Activated CD4-positive, alpha-beta T cell treated with anti-CD3 and anti-CD28 coated beads, Interleukin-2, amount 10 ng/mL, durations not matched to agents 24 days and 14 days (primary cell): ENCODE results near the gene GALR3. TPM values are rescaled to one million over a fixed set of nuclear protein-coding genes. Genes with fewer than 3 reads are reported as not detected.

Experiments
- DNase-seq: peaks from one replicate; pipeline ENCODE4 v3.0.0; 2022
- H3K27ac Mint-ChIP-seq: one replicate; pipeline ENCODE4 v1.8.0; 2022; ENCODE audit warnings: mild to moderate bottlenecking, mixed read lengths
- H3K27me3 Mint-ChIP-seq: one replicate; pipeline ENCODE4 v1.8.0; 2022; ENCODE audit warnings: mixed read lengths
- H3K36me3 Mint-ChIP-seq: one replicate; pipeline ENCODE4 v1.8.0; 2022; ENCODE audit warnings: low read depth, mild to moderate bottlenecking, mixed read lengths
- H3K4me1 Mint-ChIP-seq: one replicate; pipeline ENCODE4 v1.8.0; 2021; ENCODE audit warnings: mixed read lengths
- H3K4me3 Mint-ChIP-seq: one replicate; pipeline ENCODE4 v1.8.0; 2022; ENCODE audit warnings: mild to moderate bottlenecking, moderate library complexity, mixed read lengths
- H3K9me3 Mint-ChIP-seq: one replicate; pipeline ENCODE4 v1.8.0; 2021; ENCODE audit warnings: mixed read lengths
- intact Hi-C: fragments of 100-400 bp; cut with micrococcal nuclease; formaldehyde crosslinking; loops from one replicate; pipeline ENCODE4 v1.15.1; 2023
- total RNA-seq: library from RNA; stranded (reverse); gene quantifications from 2 replicates; pipeline ENCODE4 v1.2.3, GENCODE V29; 2022

Gene GALR3
- total RNA-seq, 1 donor from 2014 or later, result not detected

GRCh38 chr22:37806409-37807333, 16.5 kb upstream of the GALR3 start:
- peaks cover 26% of the 10 kb centered on the region for H3K27me3 Mint-ChIP-seq
- H3K27ac Mint-ChIP-seq, result peak overlapping the region; percentile 75

GRCh38 chr22:37807410-37808293, 15.5 kb upstream of the GALR3 start, which contains the start of gene GCAT:
TSS of gene GCAT (plus strand) at chr22:37807934. CDS start at chr22:37807968, 34 bp downstream.
- peak; percentile 97 for DNase-seq
- Mint-ChIP-seq H3K36me3 (peaks cover 5% of the 10 kb centered on the region), H3K27me3 (peaks cover 23% of the 10 kb centered on the region), H3K4me1 (peaks cover 36% of the 10 kb centered on the region), H3K9me3 (no peaks in the 10 kb centered on the region), H3K27ac (peak within 1 kb of the TSS; percentile 15), H3K4me3 (peak within 1 kb of the TSS; percentile 94)
- intact Hi-C loops, result loop anchor here (1.0 to 5.0 kb wide), 5 partner anchors 10 to 200 kb away; partner anchors contain the start of genes ANKRD54, C22orf23, GGA1 and LGALS1

More at GRCh38 chr22:37806409-37807333, 16.5 kb upstream of the GALR3 start:
- DNase-seq, result peak; percentile 75
- peaks cover 39% of the 10 kb centered on the region for H3K4me1 Mint-ChIP-seq
- intact Hi-C loops, result loop anchor here (1.0 to 5.0 kb wide), 5 partner anchors 11 to 199 kb away; partner anchors contain the start of genes ANKRD54, C22orf23, GGA1 and LGALS1
- H3K4me3 Mint-ChIP-seq, result peak overlapping the region; percentile 94
- no peaks in the 10 kb centered on the region for H3K9me3 Mint-ChIP-seq
- peaks cover 5% of the 10 kb centered on the region for H3K36me3 Mint-ChIP-seq

GRCh38 chr22:37808294-37808657, 14.9 kb upstream of the GALR3 start:
- Mint-ChIP-seq H3K4me1 (peaks cover 30% of the 10 kb centered on the region), H3K27me3 (peaks cover 16% of the 10 kb centered on the region), H3K36me3 (peaks cover 5% of the 10 kb centered on the region), H3K4me3 (peak overlapping the region; percentile 94), H3K9me3 (no peaks in the 10 kb centered on the region), H3K27ac (peak overlapping the region; percentile 15)
- no peak for DNase-seq
- intact Hi-C loops, result loop anchor here (5.0 kb wide), 2 partner anchors 131 to 201 kb away; partner anchors contain the start of genes GGA1 and LGALS1

DNA sequence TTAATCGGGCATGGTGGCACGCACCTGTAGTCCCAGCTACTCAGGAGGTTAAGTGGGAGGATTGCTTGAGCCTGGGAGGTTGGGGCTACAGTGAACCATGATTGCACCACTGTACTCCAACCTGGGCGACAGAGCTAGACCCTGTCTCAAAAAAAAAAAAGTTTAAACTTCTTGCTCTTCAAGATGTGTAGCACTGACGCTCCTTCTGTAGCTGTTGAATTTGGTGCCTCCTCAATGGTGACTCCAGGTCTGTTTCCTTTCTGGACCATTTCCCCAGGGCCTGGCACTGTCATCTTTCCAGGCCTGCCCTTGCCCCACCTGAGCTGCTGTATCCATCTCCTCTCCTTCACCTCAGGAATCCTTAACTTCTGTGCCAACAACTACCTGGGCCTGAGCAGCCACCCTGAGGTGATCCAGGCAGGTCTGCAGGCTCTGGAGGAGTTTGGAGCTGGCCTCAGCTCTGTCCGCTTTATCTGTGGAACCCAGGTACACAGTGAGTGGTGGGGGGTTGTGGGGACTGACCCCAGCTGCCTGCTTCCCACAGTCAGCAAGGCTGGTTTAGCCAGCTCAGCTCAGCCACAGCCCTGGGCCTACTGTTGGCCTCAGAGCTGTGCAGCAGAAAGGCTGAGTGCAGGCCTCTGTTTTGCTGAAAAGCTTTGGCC, 13.4 kb upstream of the GALR3 start:
- H3K9me3 Mint-ChIP-seq, result no peaks in the 10 kb centered on the region
- peaks cover 10% of the 10 kb centered on the region for H3K27me3 Mint-ChIP-seq
- no peak overlapping the region for H3K27ac Mint-ChIP-seq
- intact Hi-C loops, result loop anchor here (5.0 kb wide), 2 partner anchors 133 to 203 kb away; partner anchors contain the start of genes GGA1 and LGALS1
- DNase-seq, result peak; percentile 54
- peaks cover 8% of the 10 kb centered on the region for H3K36me3 Mint-ChIP-seq
- H3K4me1 Mint-ChIP-seq, result peaks cover 21% of the 10 kb centered on the region
- H3K4me3 Mint-ChIP-seq, result peak overlapping the region; percentile 18

DNA sequence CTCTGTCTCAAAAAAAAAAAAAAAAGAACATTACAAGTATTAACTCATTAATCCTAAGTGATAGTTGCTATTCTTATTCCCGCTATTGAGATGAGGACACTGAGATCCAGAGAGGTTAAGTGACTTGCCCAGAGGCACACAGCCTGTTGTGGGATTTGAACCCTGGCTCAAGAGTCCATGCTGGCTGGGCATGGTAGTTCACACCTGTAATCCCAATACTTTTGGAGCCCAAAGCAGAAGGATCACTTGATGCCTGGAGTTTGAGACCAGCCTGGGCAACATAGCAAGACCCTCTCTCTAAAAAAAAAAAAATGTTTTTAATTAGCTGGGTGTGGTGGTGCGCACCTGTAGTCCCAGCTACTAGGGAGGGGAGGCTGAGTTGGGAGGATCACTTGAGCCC, 11.3 kb upstream of the GALR3 start:
- H3K9me3 Mint-ChIP-seq, result no peaks in the 10 kb centered on the region
- peaks cover 7% of the 10 kb centered on the region for H3K4me1 Mint-ChIP-seq
- DNase-seq, result no peak
- H3K36me3 Mint-ChIP-seq, result peaks cover 5% of the 10 kb centered on the region
- no peaks in the 10 kb centered on the region for H3K27me3 Mint-ChIP-seq
- H3K4me3 Mint-ChIP-seq, result no peak overlapping the region
- intact Hi-C loops, result no loop called here
- no peak overlapping the region for H3K27ac Mint-ChIP-seq

DNA sequence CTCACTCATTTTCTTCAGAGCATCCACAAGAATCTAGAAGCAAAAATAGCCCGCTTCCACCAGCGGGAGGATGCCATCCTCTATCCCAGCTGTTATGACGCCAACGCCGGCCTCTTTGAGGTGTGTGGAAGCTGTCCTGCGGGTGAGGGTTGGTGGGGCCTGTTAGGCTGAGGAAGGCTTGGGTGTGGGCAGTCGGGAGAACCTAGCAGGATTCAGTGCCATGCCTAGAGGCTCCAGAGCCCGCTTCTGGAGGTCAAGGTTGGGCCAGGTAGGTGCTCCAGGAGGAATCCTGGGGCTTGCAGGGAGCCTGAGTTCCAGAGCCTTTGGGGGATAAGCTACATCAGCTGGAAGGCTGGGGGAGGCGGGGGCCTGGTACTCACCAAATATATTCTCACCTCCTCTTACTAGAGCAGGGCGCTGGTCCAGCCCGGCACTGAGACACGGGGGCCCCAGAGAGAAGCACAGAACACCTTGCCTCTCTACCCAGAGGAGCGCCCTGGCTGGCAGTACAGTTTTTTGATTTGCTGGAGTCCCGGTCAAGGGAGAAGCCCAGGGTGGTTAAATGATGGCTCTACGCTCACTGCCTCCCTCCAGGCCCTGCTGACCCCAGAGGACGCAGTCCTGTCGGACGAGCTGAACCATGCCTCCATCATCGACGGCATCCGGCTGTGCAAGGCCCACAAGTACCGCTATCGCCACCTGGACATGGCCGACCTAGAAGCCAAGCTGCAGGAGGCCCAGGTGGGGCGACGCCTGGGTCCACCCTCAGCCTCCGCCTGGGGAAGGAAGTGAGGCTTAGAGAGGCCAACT, 10.1 kb upstream of the GALR3 start:
- Mint-ChIP-seq H3K4me3 (no peak overlapping the region), H3K27ac (no peak overlapping the region), H3K27me3 (no peaks in the 10 kb centered on the region), H3K36me3 (peaks cover 5% of the 10 kb centered on the region), H3K4me1 (peaks cover 5% of the 10 kb centered on the region), H3K9me3 (no peaks in the 10 kb centered on the region)
- intact Hi-C loops, result no loop called here
- peak; percentile 52 for DNase-seq

DNA sequence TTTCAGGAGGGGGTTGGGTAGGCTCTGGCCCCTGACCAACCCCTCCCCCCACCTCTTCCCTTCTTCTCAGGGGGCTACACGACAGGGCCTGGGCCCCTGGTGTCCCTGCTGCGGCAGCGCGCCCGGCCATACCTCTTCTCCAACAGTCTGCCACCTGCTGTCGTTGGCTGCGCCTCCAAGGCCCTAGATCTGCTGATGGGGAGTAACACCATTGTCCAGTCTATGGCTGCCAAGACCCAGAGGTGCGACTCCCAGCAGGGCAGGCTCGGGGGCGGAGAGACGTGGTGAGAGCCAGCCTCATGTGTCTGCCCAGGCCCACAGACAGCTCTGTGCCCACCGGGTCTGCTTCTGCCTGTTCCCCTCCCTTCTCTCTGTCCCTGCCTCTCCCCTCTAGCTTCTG, 7.6 kb upstream of the GALR3 start:
- H3K4me1 Mint-ChIP-seq, result peaks cover 8% of the 10 kb centered on the region
- intact Hi-C loops, result no loop called here
- H3K36me3 Mint-ChIP-seq, result peaks cover 5% of the 10 kb centered on the region
- no peak overlapping the region for H3K27ac Mint-ChIP-seq
- DNase-seq, result no peak
- peaks cover 15% of the 10 kb centered on the region for H3K27me3 Mint-ChIP-seq
- H3K9me3 Mint-ChIP-seq, result no peaks in the 10 kb centered on the region
- H3K4me3 Mint-ChIP-seq, result no peak overlapping the region

GRCh38 chr22:37816543-37817180, 6.5 kb upstream of the GALR3 start:
- H3K4me3 Mint-ChIP-seq, result no peak overlapping the region
- intact Hi-C loops, result loop anchor here (1.0 kb wide), 3 partner anchors 9 to 118 kb away; partner anchors contain the start of gene GCAT
- no peaks in the 10 kb centered on the region for H3K9me3 Mint-ChIP-seq
- peaks cover 17% of the 10 kb centered on the region for H3K27me3 Mint-ChIP-seq
- peaks cover 5% of the 10 kb centered on the region for H3K36me3 Mint-ChIP-seq
- DNase-seq, result peak; percentile 54
- peaks cover 8% of the 10 kb centered on the region for H3K4me1 Mint-ChIP-seq
- H3K27ac Mint-ChIP-seq, result no peak overlapping the region

DNA sequence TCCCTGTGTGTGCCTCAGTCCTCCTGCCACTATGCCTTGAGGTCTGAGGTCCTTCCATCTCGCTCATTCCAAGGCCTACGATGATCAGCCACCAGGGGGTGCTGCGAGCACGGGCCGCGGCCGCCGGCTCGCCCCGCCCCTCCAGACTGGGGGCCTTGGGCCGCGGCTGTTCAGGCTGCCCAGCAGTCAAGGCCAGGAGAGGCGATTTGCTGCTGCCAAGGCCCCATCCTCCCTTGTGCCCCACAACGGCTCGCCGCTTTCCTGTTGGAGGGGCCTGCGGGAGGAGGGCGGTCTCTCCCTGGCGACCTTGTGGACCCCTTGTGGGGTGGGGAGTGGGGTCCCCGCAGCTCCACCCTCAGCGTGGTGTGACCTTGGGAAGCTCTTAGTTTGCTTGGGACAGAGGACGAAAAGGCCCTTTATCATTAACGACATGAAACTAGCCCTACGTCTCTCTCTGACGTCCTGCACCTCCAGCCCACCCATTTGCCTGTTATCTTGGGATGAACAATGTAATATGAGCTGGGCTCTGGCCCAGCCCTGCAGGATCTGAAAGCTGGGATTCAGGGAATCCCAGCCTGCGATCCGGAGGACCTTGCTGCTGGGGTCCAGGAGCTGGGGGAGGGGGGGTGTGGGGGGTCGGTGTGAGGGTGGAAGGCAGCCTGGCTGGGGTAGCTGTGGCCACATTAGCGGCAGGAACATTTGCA, 5.3 kb upstream of the GALR3 start:
- Mint-ChIP-seq H3K27me3 (peaks cover 23% of the 10 kb centered on the region), H3K9me3 (no peaks in the 10 kb centered on the region), H3K4me1 (peaks cover 8% of the 10 kb centered on the region), H3K4me3 (peak overlapping the region; percentile 56), H3K27ac (no peak overlapping the region), H3K36me3 (peaks cover 5% of the 10 kb centered on the region)
- intact Hi-C loops, result loop anchor here (1.0 to 2.0 kb wide), 4 partner anchors 11 to 116 kb away; partner anchors contain the start of gene GCAT
- peak; percentile 96 for DNase-seq

GRCh38 chr22:37818409-37819104, 4.6 kb upstream of the GALR3 start:
- peaks cover 28% of the 10 kb centered on the region for H3K27me3 Mint-ChIP-seq
- intact Hi-C loops, result loop anchor here (2.0 kb wide), 1 partner anchor 16 kb away; no protein-coding TSS in a partner anchor
- H3K36me3 Mint-ChIP-seq, result peaks cover 4% of the 10 kb centered on the region
- H3K4me3 Mint-ChIP-seq, result peak overlapping the region; percentile 71
- peak; percentile 92 for DNase-seq
- H3K4me1 Mint-ChIP-seq, result peaks cover 8% of the 10 kb centered on the region
- no peak overlapping the region for H3K27ac Mint-ChIP-seq
- no peaks in the 10 kb centered on the region for H3K9me3 Mint-ChIP-seq

GRCh38 chr22:37819105-37819433, 4.1 kb upstream of the GALR3 start:
- Mint-ChIP-seq H3K36me3 (peaks cover 4% of the 10 kb centered on the region), H3K4me1 (peaks cover 8% of the 10 kb centered on the region), H3K9me3 (no peaks in the 10 kb centered on the region), H3K4me3 (peak overlapping the region; percentile 71), H3K27ac (no peak overlapping the region), H3K27me3 (peaks cover 29% of the 10 kb centered on the region)
- DNase-seq, result no peak
- intact Hi-C loops, result loop anchor here (2.0 kb wide), 1 partner anchor 16 kb away; no protein-coding TSS in a partner anchor
